HG03469 (cell line): ENCODE results near the gene FANCG.

Source experiments
- ATAC-seq: cut with Tn5 transposase; IDR thresholded peaks from one replicate; pipeline ENCODE4 v1.9.1; 2021; ENCODE audit warnings: mild to moderate bottlenecking, moderate library complexity, moderate number of reproducible peaks; ENCODE audit not compliant: unreplicated experiment

The FANCG gene

GRCh38 chr9:35027374-35027773 lies 52.4 kb downstream of the FANCG start:
- no peak for ATAC-seq

GRCh38 chr9:35026671-35027070 lies 53.1 kb downstream of the FANCG start:
- ATAC-seq, result no peak
